ENCODE results near the gene KRT10. TPM values are rescaled to one million over a fixed set of nuclear protein-coding genes. Genes with fewer than 3 reads are reported as not detected.

Gene KRT10
- total RNA-seq, 1 experiment from 2014 or later: 48.6 TPM

DNA sequence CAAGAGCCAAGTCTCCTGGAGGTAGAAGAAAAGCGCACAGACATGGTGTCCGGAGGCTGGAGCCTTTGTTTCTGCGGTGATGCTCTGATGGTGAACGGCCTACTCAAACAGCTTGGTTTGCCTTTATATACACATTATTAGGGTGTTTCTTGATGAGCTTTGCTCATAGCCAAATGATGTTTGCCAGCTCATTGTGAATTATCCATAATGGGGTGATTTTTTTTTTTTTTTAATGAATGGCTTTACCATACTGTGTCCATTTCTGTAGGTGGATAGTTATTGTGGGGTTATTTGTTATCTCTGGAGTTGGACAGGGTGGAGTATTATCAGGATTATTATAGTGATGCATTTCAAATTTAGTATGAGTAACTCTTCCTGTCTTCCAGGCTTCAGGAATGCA is 40.0 kb downstream of the KRT10 start, which contains the start of gene KRT27:
TSS of gene KRT27 (minus strand) at position 101 of the 400 bp plus-strand sequence. CDS start at position 44, 57 bp downstream.
- H3K27ac Mint-ChIP-seq (ENCODE audit: unreplicated experiment): no peak within 1 kb of the TSS
- Histone ChIP-seq H3K27me3 (replicated peaks; ENCODE audit: control insufficient read depth, insufficient read depth, low read length) (no peaks in the 10 kb centered on the region; the same call in 1 of the 2 replicates), H3K4me3 (ENCODE audit: low read depth, low read length) (no peak within 1 kb of the TSS), H3K36me3 (ENCODE audit: control insufficient read depth, insufficient read depth, low read length) (no peaks in the 10 kb centered on the region), H3K9me3 (no peaks in the 10 kb centered on the region), H3K4me1 (no peaks in the 10 kb centered on the region)
- CTCF ChIA-PET: interaction anchor here (0.7 kb wide), 1 partner anchor 167 kb away, joined by 3 read pairs; no protein-coding TSS in a partner anchor
- intact Hi-C loops (cut with micrococcal nuclease; ENCODE audit: unreplicated experiment): no loop called here
- H3K36me3 Mint-ChIP-seq (ENCODE audit: insufficient read depth, unreplicated experiment): no peaks in the 10 kb centered on the region
- BruUV-seq (replicated peaks): no TSS peak
- no peak within 1 kb of the TSS for H3K4me3 Mint-ChIP-seq (ENCODE audit: unreplicated experiment)
- POLR2A ChIA-PET: interaction anchor here (0.6 kb wide), 1 partner anchor 36 kb away, joined by 3 read pairs; no protein-coding TSS in a partner anchor
- H3K9me3 Mint-ChIP-seq (ENCODE audit: unreplicated experiment): no peaks in the 10 kb centered on the region
- H3K4me1 Mint-ChIP-seq (ENCODE audit: low read depth, unreplicated experiment): no peaks in the 10 kb centered on the region
- no peak for DNase-seq
- TF ChIP-seq, protein P1, sequence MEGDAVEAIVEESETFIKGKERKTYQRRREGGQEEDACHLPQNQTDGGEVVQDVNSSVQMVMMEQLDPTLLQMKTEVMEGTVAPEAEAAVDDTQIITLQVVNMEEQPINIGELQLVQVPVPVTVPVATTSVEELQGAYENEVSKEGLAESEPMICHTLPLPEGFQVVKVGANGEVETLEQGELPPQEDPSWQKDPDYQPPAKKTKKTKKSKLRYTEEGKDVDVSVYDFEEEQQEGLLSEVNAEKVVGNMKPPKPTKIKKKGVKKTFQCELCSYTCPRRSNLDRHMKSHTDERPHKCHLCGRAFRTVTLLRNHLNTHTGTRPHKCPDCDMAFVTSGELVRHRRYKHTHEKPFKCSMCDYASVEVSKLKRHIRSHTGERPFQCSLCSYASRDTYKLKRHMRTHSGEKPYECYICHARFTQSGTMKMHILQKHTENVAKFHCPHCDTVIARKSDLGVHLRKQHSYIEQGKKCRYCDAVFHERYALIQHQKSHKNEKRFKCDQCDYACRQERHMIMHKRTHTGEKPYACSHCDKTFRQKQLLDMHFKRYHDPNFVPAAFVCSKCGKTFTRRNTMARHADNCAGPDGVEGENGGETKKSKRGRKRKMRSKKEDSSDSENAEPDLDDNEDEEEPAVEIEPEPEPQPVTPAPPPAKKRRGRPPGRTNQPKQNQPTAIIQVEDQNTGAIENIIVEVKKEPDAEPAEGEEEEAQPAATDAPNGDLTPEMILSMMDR (IDR thresholded peaks at IDR 0.05; ENCODE audit: insufficient read depth in 1 of 2, low read depth in 1 of 2, low read length in 1 of 2, severe bottlenecking in 1 of 2, unreplicated experiment in 1 of 2): no peak
- H3K27me3 Mint-ChIP-seq (ENCODE audit: insufficient read depth, unreplicated experiment): peaks cover 15% of the 10 kb centered on the region

DNA sequence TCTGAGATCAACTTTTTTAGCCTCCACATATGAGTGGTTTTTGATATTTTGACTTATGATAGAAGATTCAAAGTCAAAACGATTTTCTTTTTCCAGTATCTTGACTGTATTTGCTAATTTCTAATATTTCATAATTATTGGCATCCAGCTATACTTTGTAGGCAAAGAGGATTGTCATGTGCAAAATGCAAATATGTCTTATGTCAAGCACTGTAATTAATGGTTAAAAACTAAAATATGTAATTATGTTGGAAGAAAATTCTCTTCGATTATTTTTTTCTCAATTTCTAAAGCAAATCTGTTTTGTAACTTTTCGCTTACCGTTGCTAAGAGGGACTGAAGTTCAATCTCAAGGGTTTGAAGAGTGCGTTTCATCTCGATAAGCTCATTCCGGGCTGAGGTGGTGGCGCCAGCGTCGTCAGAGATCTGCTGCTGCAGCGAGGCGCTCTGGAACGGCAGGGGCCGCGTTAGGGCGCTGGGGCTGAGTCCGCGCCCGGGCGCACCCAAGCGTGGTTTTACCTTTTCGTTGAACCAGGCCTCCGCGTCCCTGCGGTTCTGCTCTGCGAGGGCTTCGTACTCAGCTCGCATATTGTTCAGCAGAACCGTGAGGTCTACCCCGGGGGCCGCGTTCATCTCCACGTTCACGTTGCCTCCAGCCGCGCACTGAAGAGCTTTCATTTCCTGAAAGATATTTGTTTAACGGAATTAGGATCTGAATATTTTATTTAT is 43.1 kb downstream of the KRT10 start:
- DNase-seq: peak in 1 of 2 experiments; percentile 16

DNA sequence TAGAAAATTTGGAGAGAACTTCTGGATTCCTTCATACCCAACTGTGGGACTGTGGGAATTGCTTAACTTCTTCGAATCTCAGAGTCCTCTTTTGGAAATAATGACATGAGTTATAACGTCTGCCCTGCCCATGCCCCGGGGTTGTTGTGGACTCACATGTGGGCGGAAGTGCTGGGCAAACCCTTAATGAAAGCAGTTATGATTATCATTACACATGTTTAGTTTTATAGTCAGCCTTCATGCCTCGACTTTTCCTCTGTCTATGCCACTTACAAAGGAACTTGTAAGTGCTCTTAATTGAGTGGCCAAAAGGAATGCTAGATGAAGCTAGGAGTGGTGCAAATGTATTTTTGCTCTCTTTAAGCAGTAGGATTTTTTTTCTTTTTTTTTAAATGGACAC is 44.0 kb downstream of the KRT10 start:
- no peaks in the 10 kb centered on the region; the same call in 1 of the 2 replicates for H3K27me3 ChIP-seq (replicated peaks; ENCODE audit: control insufficient read depth, insufficient read depth, low read length)
- no TSS peak for BruUV-seq (replicated peaks)
- H3K9me3 ChIP-seq: no peaks in the 10 kb centered on the region
- Mint-ChIP-seq H3K4me1 (ENCODE audit: low read depth, unreplicated experiment) (no peaks in the 10 kb centered on the region), H3K9me3 (ENCODE audit: unreplicated experiment) (no peaks in the 10 kb centered on the region), H3K4me3 (ENCODE audit: unreplicated experiment) (no peak overlapping the region), H3K27me3 (ENCODE audit: insufficient read depth, unreplicated experiment) (peaks cover 28% of the 10 kb centered on the region), H3K36me3 (ENCODE audit: insufficient read depth, unreplicated experiment) (no peaks in the 10 kb centered on the region), H3K27ac (ENCODE audit: unreplicated experiment) (no peak overlapping the region)
- TF ChIP-seq, protein P1 (IDR thresholded peaks at IDR 0.05; ENCODE audit: insufficient read depth in 1 of 2, low read depth in 1 of 2, low read length in 1 of 2, severe bottlenecking in 1 of 2, unreplicated experiment in 1 of 2): no peak
- no peaks in the 10 kb centered on the region for H3K4me1 ChIP-seq
- intact Hi-C loops (cut with micrococcal nuclease; ENCODE audit: unreplicated experiment): no loop called here
- POLR2A ChIA-PET: no interaction called here
- DNase-seq: no peak
- H3K4me3 ChIP-seq (ENCODE audit: low read depth, low read length): no peak overlapping the region
- no peaks in the 10 kb centered on the region for H3K36me3 ChIP-seq (ENCODE audit: control insufficient read depth, insufficient read depth, low read length)
- CTCF ChIA-PET: no interaction called here

More for the DNA sequence above, 43.1 kb downstream of the KRT10 start:
- Mint-ChIP-seq H3K4me3 (ENCODE audit: unreplicated experiment) (peak overlapping the region; percentile 8), H3K27me3 (ENCODE audit: insufficient read depth, unreplicated experiment) (peaks cover 24% of the 10 kb centered on the region), H3K4me1 (ENCODE audit: low read depth, unreplicated experiment) (no peaks in the 10 kb centered on the region), H3K27ac (ENCODE audit: unreplicated experiment) (no peak overlapping the region), H3K9me3 (ENCODE audit: unreplicated experiment) (no peaks in the 10 kb centered on the region), H3K36me3 (ENCODE audit: insufficient read depth, unreplicated experiment) (no peaks in the 10 kb centered on the region)
- Histone ChIP-seq H3K4me3 (ENCODE audit: low read depth, low read length) (0 out of 2 replicates have a peak overlapping the region, but pooled peaks have one; percentile 18), H3K27me3 (replicated peaks; ENCODE audit: control insufficient read depth, insufficient read depth, low read length) (no peaks in the 10 kb centered on the region; the same call in 1 of the 2 replicates), H3K9me3 (no peaks in the 10 kb centered on the region), H3K4me1 (no peaks in the 10 kb centered on the region), H3K36me3 (ENCODE audit: control insufficient read depth, insufficient read depth, low read length) (no peaks in the 10 kb centered on the region)
- BruUV-seq (replicated peaks): no TSS peak
- ChIA-PET CTCF (interaction anchor here (1.4 kb wide), 1 partner anchor 164 kb away, joined by 5 read pairs; no protein-coding TSS in a partner anchor), POLR2A (interaction anchor here (0.6 kb wide), 1 partner anchor 133 kb away, joined by 3 read pairs; no protein-coding TSS in a partner anchor)
- intact Hi-C loops (cut with micrococcal nuclease; ENCODE audit: unreplicated experiment): no loop called here
- TF ChIP-seq, protein P1 (IDR thresholded peaks at IDR 0.05; ENCODE audit: insufficient read depth in 1 of 2, low read depth in 1 of 2, low read length in 1 of 2, severe bottlenecking in 1 of 2, unreplicated experiment in 1 of 2): no peak
